Body of pancreas (tissue), 4 donors: Measurements from ENCODE around the gene FMNL2.

Source experiments
- CTCF ChIP-seq, 7 experiments: fragments of 450-650 bp in 4 of 7; fragments of 200-600 bp in 3 of 7; sonication (generic) in 3 of 7; IDR thresholded peaks; one replicate each; pipeline ENCODE4 v1.5.1; 2016 to 2019; ENCODE audit warnings: antibody characterized with exemption in 7 of 7
- POLR2A ChIP-seq, 3 donors: fragments of 450-650 bp; IDR thresholded peaks; one replicate each; pipeline ENCODE4 v1.6.1; 2016; ENCODE audit warnings: antibody characterized with exemption in 3 of 3, mild to moderate bottlenecking in 2 of 3

GRCh38 chr2:152385650-152386049 is 50.7 kb downstream of the FMNL2 start:
- TF ChIP-seq CTCF (IDR thresholded peaks at IDR 0.05) (no peak), POLR2A (IDR thresholded peaks at IDR 0.05) (no peak)
